ENCODE measurements around the gene COMMD10.

Gene COMMD10

DNA sequence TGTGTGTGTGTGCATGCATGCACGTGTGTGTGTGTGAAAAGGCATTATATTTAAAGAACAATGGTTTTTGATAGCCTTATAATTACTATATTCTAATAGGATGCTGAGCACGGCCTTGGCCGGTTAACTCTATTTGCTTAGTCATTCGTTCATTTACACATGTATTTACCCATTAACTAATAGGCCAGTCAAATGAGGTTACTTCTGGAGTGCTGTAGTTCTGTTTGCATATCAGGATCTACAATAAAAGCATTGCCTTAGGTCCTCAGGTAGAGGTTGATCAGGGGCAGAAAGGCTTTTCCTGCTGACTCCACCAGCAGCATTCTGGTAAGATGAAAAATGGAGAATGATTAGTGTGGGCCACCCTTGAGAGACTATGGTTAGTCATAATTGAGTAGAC lies 219.0 kb downstream of the COMMD10 start:
- Histone ChIP-seq H3K9ac (ENCODE audit: insufficient read length) (no peak overlapping the region), H3K36me3 (ENCODE audit: insufficient read depth, low read length) (peaks cover 7% of the 10 kb centered on the region; the same call in 1 of the 2 replicates), H3K9me3 (ENCODE audit: low read depth, low read length) (no peaks in the 10 kb centered on the region), H3K4me3 (no peak overlapping the region), H3K27ac (no peak overlapping the region)
- DNase-seq (ENCODE audit: low read depth, low spot score) = no peak
- TF ChIP-seq POLR2AphosphoS5 (IDR thresholded peaks at IDR 0.05; ENCODE audit: borderline replicate concordance, low read depth, low read length) (no peak), FOXP2 (optimal IDR thresholded peaks at IDR 0.05; ENCODE audit: control extremely low read depth, extremely low read length, insufficient read depth) (no peak), EZH2 (IDR thresholded peaks at IDR 0.05) (no peak)

DNA sequence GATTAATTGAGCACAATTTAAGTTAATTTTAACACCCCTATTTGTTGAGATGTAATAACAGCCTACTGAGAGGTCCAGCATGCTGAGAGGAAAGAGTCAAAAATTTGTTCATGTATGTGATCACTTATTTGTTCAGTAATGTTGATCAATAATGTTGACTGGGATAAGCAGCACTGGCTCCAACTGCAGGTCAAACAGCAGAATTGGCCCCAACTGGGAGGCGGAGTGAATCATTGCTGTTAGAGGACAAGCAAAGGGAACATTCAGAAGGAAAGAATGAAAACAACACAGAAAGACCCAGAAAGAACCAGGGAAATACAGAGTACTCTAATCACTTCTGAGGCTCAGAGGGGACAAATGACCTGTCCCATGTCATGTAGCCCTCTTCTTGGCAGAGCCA lies 221.1 kb downstream of the COMMD10 start:
- Histone ChIP-seq H3K9me3 (ENCODE audit: low read depth, low read length) (no peaks in the 10 kb centered on the region), H3K4me3 (no peak overlapping the region), H3K36me3 (ENCODE audit: insufficient read depth, low read length) (peaks cover 7% of the 10 kb centered on the region; the same call in 1 of the 2 replicates), H3K27ac (no peak overlapping the region), H3K9ac (ENCODE audit: insufficient read length) (no peak overlapping the region)
- DNase-seq (ENCODE audit: low read depth, low spot score) = no peak
- TF ChIP-seq EZH2 (IDR thresholded peaks at IDR 0.05) (no peak), POLR2AphosphoS5 (IDR thresholded peaks at IDR 0.05; ENCODE audit: borderline replicate concordance, low read depth, low read length) (no peak), FOXP2 (optimal IDR thresholded peaks at IDR 0.05; ENCODE audit: control extremely low read depth, extremely low read length, insufficient read depth) (no peak)

DNA sequence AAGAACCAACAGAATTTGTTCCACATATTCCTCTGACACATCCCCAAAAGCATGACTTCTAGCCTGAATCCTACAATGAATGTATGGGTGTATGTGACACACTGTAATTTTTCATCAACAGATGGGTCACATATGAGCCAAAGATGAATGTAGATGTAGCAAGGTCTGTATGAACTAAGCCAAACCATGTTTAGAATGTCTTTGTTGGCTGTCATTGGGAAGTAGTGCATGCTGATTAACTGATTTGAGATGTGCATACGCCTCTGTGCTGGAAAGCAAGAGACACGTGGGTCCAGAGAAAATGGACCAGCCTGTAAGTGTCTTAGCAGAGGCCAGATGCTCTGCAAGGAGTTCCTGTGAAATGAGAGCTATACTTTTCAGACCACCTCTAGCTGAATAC lies 222.0 kb downstream of the COMMD10 start:
- Histone ChIP-seq H3K9ac (ENCODE audit: insufficient read length) (no peak overlapping the region), H3K27ac (no peak overlapping the region), H3K36me3 (ENCODE audit: insufficient read depth, low read length) (peaks cover 7% of the 10 kb centered on the region; the same call in 1 of the 2 replicates), H3K4me3 (no peak overlapping the region), H3K9me3 (ENCODE audit: low read depth, low read length) (no peaks in the 10 kb centered on the region)
- TF ChIP-seq POLR2AphosphoS5 (IDR thresholded peaks at IDR 0.05; ENCODE audit: borderline replicate concordance, low read depth, low read length) (no peak), FOXP2 (optimal IDR thresholded peaks at IDR 0.05; ENCODE audit: control extremely low read depth, extremely low read length, insufficient read depth) (no peak), EZH2 (IDR thresholded peaks at IDR 0.05) (no peak)
- DNase-seq (ENCODE audit: low read depth, low spot score) = no peak

DNA sequence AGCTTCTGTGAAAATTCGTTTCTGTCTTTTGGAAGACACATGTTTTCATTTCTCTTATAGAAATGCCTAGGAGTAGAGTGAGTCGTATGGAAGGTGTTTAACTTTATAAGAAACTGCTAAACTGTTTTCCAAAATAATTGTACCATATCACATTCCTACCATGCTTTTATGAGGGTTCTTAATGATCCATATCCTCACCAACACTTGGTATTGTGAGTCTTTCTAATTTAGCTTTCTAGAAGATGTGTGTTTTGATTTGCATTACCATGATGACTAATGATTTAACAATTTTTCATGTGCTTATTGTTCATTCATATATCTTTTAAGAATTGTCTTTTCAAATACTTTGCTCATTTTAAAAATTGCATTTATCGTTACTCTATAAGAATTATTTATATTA lies 223.6 kb downstream of the COMMD10 start:
- no peak for DNase-seq (ENCODE audit: low read depth, low spot score)
- Histone ChIP-seq H3K27ac (no peak overlapping the region), H3K36me3 (ENCODE audit: insufficient read depth, low read length) (peaks cover 7% of the 10 kb centered on the region; the same call in 1 of the 2 replicates), H3K9me3 (ENCODE audit: low read depth, low read length) (no peaks in the 10 kb centered on the region), H3K9ac (ENCODE audit: insufficient read length) (no peak overlapping the region), H3K4me3 (no peak overlapping the region)
- TF ChIP-seq EZH2 (IDR thresholded peaks at IDR 0.05) (no peak), FOXP2 (optimal IDR thresholded peaks at IDR 0.05; ENCODE audit: control extremely low read depth, extremely low read length, insufficient read depth) (no peak), POLR2AphosphoS5 (IDR thresholded peaks at IDR 0.05; ENCODE audit: borderline replicate concordance, low read depth, low read length) (no peak)

DNA sequence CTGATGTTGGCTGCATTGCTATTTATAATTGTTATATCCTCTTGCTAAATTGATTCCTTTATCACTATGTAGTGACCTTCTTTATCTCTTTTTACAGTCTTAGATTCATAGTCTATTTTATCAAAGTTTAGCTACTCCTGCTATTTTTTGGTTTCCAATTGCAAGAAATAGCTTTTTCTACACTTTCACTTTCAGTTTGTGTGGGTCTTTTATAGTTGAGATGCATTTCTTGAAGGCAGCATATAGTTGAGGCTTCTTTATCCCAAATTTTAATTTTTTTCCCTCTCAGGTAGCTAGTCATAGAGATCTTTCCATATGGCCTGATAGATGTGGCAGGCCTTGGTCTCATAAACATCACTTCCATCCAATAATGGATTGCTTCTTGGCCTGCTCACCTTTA lies 228.5 kb downstream of the COMMD10 start:
- H3K9ac ChIP-seq (ENCODE audit: insufficient read length) = no peak overlapping the region
- no peak for TF ChIP-seq POLR2AphosphoS5 (IDR thresholded peaks at IDR 0.05; ENCODE audit: borderline replicate concordance, low read depth, low read length)
- no peak for TF ChIP-seq FOXP2 (optimal IDR thresholded peaks at IDR 0.05; ENCODE audit: control extremely low read depth, extremely low read length, insufficient read depth)
- no peak for TF ChIP-seq EZH2 (IDR thresholded peaks at IDR 0.05)

DNA sequence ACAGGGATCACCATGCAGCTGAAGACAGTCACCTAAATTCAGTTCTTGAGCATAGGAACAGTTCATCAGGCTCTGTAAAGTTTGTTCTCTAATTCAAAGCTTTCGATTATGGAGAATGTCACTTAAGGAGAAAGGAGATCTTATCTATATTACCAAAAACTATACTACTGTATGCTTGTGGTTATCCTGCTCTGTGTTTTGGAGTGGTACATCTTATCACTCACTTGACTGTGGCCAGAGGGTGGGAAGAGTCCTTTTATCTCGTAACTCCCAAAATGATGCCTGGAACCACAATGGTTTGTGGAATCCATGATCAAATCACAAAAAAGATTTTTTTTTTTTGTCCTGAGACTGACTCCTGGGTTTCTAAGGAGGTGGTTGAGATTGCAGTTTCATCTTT lies 230.7 kb downstream of the COMMD10 start:
- DNase-seq (ENCODE audit: low read depth, low spot score) = no peak
- Histone ChIP-seq H3K4me3 (no peak overlapping the region), H3K9me3 (ENCODE audit: low read depth, low read length) (no peaks in the 10 kb centered on the region), H3K27ac (no peak overlapping the region), H3K9ac (ENCODE audit: insufficient read length) (no peak overlapping the region), H3K36me3 (ENCODE audit: insufficient read depth, low read length) (no peaks in the 10 kb centered on the region)
- TF ChIP-seq FOXP2 (optimal IDR thresholded peaks at IDR 0.05; ENCODE audit: control extremely low read depth, extremely low read length, insufficient read depth) (no peak), POLR2AphosphoS5 (IDR thresholded peaks at IDR 0.05; ENCODE audit: borderline replicate concordance, low read depth, low read length) (no peak), EZH2 (IDR thresholded peaks at IDR 0.05) (no peak)

More for the DNA sequence above, 228.5 kb downstream of the COMMD10 start:
- Histone ChIP-seq H3K36me3 (ENCODE audit: insufficient read depth, low read length) (no peaks in the 10 kb centered on the region), H3K9me3 (ENCODE audit: low read depth, low read length) (no peaks in the 10 kb centered on the region), H3K27ac (no peak overlapping the region), H3K4me3 (no peak overlapping the region)
- no peak for DNase-seq (ENCODE audit: low read depth, low spot score)

DNA sequence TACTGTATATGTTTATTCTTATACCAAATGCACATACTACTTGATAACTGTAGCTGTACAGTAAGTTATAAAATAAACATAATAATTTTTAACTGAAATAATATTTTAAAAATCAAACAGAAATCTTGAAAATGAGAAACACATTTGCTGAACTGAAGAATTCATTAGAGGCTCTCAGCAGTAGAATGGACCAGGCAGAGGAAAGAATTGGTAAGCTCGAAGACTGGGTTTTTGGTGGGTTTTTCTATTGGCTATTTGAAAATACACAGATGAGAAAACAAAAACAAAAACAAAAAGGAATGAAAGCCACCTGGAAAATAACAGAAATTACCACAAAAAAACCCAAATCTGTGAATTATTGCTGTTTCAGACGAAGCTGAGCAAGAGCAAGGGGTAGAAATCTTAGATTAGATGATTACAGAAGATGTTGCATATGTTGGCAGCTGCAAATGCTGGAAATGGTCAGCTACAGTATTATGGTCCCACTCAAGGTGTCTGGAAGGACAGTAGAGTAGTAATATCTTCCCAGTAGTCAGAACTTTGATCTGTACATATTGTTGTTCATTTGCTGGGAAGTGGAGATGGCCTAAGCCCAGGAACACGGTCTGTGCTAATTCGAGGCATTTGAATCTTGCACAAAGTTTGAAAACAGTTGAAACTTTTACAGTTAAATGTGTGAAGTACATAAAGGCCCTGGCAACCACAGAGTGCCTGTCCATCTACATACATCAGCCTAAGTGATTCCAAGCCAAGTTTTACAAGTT lies 233.4 kb downstream of the COMMD10 start:
- H3K27ac ChIP-seq = no peak overlapping the region
- no peak overlapping the region for H3K9ac ChIP-seq (ENCODE audit: insufficient read length)
- DNase-seq (ENCODE audit: low read depth, low spot score) = no peak
- H3K36me3 ChIP-seq (ENCODE audit: insufficient read depth, low read length) = no peaks in the 10 kb centered on the region
- H3K4me3 ChIP-seq = no peak overlapping the region
- TF ChIP-seq POLR2AphosphoS5 (IDR thresholded peaks at IDR 0.05; ENCODE audit: borderline replicate concordance, low read depth, low read length) (no peak), EZH2 (IDR thresholded peaks at IDR 0.05) (no peak), FOXP2 (optimal IDR thresholded peaks at IDR 0.05; ENCODE audit: control extremely low read depth, extremely low read length, insufficient read depth) (no peak)
- no peaks in the 10 kb centered on the region for H3K9me3 ChIP-seq (ENCODE audit: low read depth, low read length)

DNA sequence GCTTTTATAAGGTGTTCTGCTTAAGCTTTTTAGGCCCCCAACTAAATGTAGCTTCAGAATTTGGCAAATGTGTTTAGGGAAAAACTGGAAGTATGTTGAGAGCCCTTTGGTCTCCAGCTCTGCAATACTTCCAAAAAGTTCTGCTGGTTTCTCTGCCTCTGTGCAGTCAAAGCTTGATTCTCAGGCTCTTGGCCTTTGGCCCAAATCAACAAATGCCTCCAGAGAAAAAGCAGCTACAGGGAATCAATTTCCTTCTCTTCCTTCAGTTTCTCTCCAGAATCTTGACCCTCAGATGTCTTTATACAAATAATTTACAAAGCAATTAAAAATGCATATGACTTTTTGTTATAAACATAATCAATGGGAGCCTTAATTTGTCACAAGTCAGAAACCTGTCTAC lies 235.7 kb downstream of the COMMD10 start:
- Histone ChIP-seq H3K4me3 (no peak overlapping the region), H3K9me3 (ENCODE audit: low read depth, low read length) (no peaks in the 10 kb centered on the region), H3K27ac (no peak overlapping the region), H3K9ac (ENCODE audit: insufficient read length) (no peak overlapping the region), H3K36me3 (ENCODE audit: insufficient read depth, low read length) (no peaks in the 10 kb centered on the region)
- no peak for DNase-seq (ENCODE audit: low read depth, low spot score)
- no peak for TF ChIP-seq FOXP2 (optimal IDR thresholded peaks at IDR 0.05; ENCODE audit: control extremely low read depth, extremely low read length, insufficient read depth)

DNA sequence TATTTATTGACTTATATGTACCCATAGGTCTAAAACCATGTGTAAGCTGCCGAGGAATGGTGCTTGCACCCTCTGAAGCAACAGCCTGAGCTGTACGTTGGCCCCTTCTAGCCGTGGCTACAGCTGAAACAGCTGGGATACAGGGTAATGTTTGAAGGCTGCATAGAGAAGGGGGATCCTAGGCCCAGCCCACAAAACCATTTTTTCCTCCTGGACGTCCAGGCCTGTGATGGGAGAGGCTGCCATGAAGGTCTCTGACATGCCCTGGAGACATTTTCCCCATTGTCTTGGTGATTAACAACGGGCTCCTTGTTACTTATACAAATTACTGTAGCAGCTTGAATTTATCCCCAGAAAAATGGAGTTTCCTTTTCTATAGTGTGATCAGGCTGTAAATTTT lies 244.7 kb downstream of the COMMD10 start:
- no peak overlapping the region for H3K27ac ChIP-seq
- no peaks in the 10 kb centered on the region for H3K36me3 ChIP-seq (ENCODE audit: insufficient read depth, low read length)
- no peak overlapping the region for H3K4me3 ChIP-seq
- DNase-seq (ENCODE audit: low read depth, low spot score) = no peak
- H3K9me3 ChIP-seq (ENCODE audit: low read depth, low read length) = no peaks in the 10 kb centered on the region
- TF ChIP-seq POLR2AphosphoS5 (IDR thresholded peaks at IDR 0.05; ENCODE audit: borderline replicate concordance, low read depth, low read length) (no peak), FOXP2 (optimal IDR thresholded peaks at IDR 0.05; ENCODE audit: control extremely low read depth, extremely low read length, insufficient read depth) (no peak), EZH2 (IDR thresholded peaks at IDR 0.05) (no peak)
- H3K9ac ChIP-seq (ENCODE audit: insufficient read length) = no peak overlapping the region
